K562 (cell line): Measurements from ENCODE around the gene TMEM181. TPM values are rescaled to one million over a fixed set of nuclear protein-coding genes. Genes with fewer than 3 reads are reported as not detected.

ENCODE experiments used
- BMI1 ChIP-seq: fragments of 150-350 bp; IDR thresholded peaks from 2 replicates; pipeline ENCODE4 v1.6.1; 2014; ENCODE audit warnings: low read length
- GMEB1 ChIP-seq: fragments of 250-450 bp; sonication (Bioruptor Pico); IDR thresholded peaks from 2 replicates; pipeline ENCODE4 v1.4.0; 2020; ENCODE audit warnings: mild to moderate bottlenecking
- JUN ChIP-seq, 2 experiments: sonication (generic) in 1 of 2; formaldehyde crosslinking in 1 of 2; IDR thresholded peaks; 2 replicates each; pipeline versions ENCODE4 v1.6.1 to v1.8.0; 2012 to 2022; ENCODE audit warnings: borderline replicate concordance in 2 of 2, mild to moderate bottlenecking in 2 of 2, improper control_type of control experiment in 1 of 2, low read depth in 1 of 2, low read length in 1 of 2, missing genetic modification reagents in 1 of 2
- PHF8 ChIP-seq: fragments of 200-600 bp; sonication (generic); IDR thresholded peaks from 2 replicates; pipeline ENCODE4 v1.6.1; 2012; ENCODE audit warnings: mixed run types, mild to moderate bottlenecking, inconsistent platforms, low read length, moderate library complexity, borderline replicate concordance
- PTRF ChIP-seq: fragments of 450-650 bp; IDR thresholded peaks from 2 replicates; pipeline ENCODE4 v1.6.1; 2016; ENCODE audit warnings: mild to moderate bottlenecking, missing genetic modification characterization, missing compliant biosample characterization
- SP2 ChIP-seq: IDR thresholded peaks from 2 replicates; pipeline ENCODE4 v1.6.1; 2011; ENCODE audit warnings: mild to moderate bottlenecking, low read depth, low read length, moderate library complexity; ENCODE audit not compliant: poor library complexity, severe bottlenecking; ENCODE audit errors: extremely low read depth
- ZBTB40 ChIP-seq, 2 experiments: fragments of 450-650 bp in 1 of 2; sonication (generic) in 1 of 2; formaldehyde crosslinking in 1 of 2; IDR thresholded peaks; 2 replicates each; pipeline versions ENCODE4 v1.7.1 to v1.9.0; 2016 to 2022; ENCODE audit warnings: inconsistent platforms in 1 of 2, mild to moderate bottlenecking in 1 of 2, missing genetic modification reagents in 1 of 2
- ZBTB43 ChIP-seq: sonication (generic); formaldehyde crosslinking; IDR thresholded peaks from 2 replicates; pipeline ENCODE4 v1.8.0; 2023; ENCODE audit warnings: mild to moderate bottlenecking, missing genetic modification reagents
- ZFX ChIP-seq: sonication (generic); formaldehyde crosslinking; IDR thresholded peaks from 2 replicates; pipeline ENCODE4 v1.8.0; 2022; ENCODE audit warnings: mild to moderate bottlenecking, missing genetic modification reagents, moderate library complexity
- polyA plus RNA-seq, 8 experiments: library from polyadenylated mRNA; depleted of rRNA in 4 of 8; stranded (reverse) in 5 of 8; unstranded in 3 of 8; fragments of >200 nt; fragmentation: Nextera tagmentation in 2 of 8; fragmentation: Illumina TruSeq in 1 of 8; extraction: Ambion mirVana in 2 of 8; extraction: Trizol in 1 of 8; gene quantifications; 2 replicates each; pipeline versions ENCODE4 v1.2.1 to v1.2.3, GENCODE V29; 2011 to 2014; ENCODE audit warnings: inconsistent platforms in 1 of 8, missing spikeins in 1 of 8
- total RNA-seq, 7 experiments: library from RNA; depleted of rRNA in 6 of 7; stranded (reverse); fragments of >200 nt in 6 of 7; fragmentation: Illumina TruSeq in 2 of 7; extraction: Trizol in 2 of 7; gene quantifications; 2 replicates each; pipeline versions ENCODE4 v1.2.1 to v1.2.3, GENCODE V29; 2011 to 2021; ENCODE audit warnings: low replicate concordance in 1 of 7

Gene TMEM181
- total and polyA plus RNA-seq, 9 of the 15 experiments (the other 6 are each of a cell fraction or from before 2014, with no cell fraction given): 5.6 to 27.2 (median 19.9) TPM

DNA sequence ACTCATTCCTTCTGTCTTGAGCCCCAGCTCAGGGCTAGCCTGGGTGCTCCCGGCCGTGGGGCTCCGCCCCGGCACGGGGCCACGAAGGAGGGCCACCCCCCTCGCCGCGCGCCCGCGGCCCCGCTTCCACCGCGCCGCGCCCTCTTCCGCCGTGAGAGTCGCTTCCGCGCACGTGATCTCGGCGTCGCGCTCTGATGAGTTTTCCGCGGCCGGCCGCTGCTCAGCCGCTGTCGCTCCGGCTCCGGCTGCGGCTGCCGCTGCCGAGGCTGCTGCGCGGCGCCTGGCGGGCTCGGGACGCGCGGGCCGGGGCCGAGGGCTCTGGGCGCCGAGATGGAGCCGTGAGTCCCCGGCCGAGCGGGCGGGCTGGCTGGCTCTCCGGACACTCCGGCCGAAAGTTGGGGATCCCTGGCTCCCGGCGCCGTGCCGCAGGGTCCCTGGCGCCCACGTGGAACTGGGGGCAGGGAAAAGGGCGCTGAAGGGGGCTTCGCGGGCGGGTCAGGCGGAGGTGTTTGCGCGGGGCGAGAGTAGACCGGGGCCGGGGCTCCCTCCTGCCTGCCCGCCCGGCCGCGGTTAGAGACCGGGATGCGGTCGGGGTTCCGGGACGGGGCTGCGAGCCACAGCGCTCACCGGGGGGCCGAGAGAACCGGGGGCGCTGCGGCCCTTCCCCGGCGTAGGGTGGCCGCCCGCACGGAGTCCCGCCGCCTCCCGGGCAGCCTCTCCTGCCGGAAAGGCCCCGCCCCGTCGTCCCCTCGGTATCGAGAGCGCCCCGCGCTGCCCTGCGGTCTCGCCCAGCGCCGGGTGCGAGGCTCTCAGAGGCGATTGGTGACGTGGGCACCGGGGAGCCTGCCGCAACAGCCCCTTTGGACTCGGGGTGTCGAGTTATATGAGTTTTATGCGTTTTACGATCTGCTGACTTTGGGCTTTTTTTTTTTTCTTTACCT lies at the start of gene TMEM181 (continued):
- TF ChIP-seq ZBTB40 (IDR thresholded peaks at IDR 0.05) (peak; percentile 58; the same call in 1 of the 2 replicates), ZBTB40 (CRISPR knock-in tag; IDR thresholded peaks at IDR 0.05) (no peak), GMEB1 (CRISPR knock-in tag) (peak; percentile 90), SP2 (no peak), ZFX (peak; percentile 74), PHF8 (peak; percentile 97), ZBTB43 (CRISPR knock-in tag) (peak; percentile 64; the same call in 1 of the 2 replicates), JUN (IDR thresholded peaks at IDR 0.05; ENCODE audit: borderline replicate concordance, low read depth, low read length) (peak; percentile 46; the same call in 1 of the 2 replicates), JUN (CRISPR knock-in tag; IDR thresholded peaks at IDR 0.05; ENCODE audit: borderline replicate concordance) (no peak), PTRF (tag) (no peak), BMI1 (no peak)
